Spleen (tissue), 11 donors: ENCODE data around the gene CRELD2. TPM values are rescaled to one million over a fixed set of nuclear protein-coding genes. Genes with fewer than 3 reads are reported as not detected.
A peak's percentile ranks its signal among the peaks of the same experiment; 100 is the strongest.

ENCODE experiments used
- DNase-seq: peaks from one replicate; pipeline ENCODE4 v3.0.0-alpha.2; 2020
- H3K27ac ChIP-seq, 8 donors: fragments of 200-600 bp; sonication (generic) in 7 of 8; 1 replicate in 4 of 8; 2 replicates in 4 of 8; pipeline versions ENCODE4 v1.5.0 to v1.8.0; 2016 to 2021; ENCODE audit warnings: inconsistent platforms in 4 of 8, mild to moderate bottlenecking in 4 of 8, moderate library complexity in 1 of 8
- H3K27me3 ChIP-seq, 7 donors: fragments of 200-600 bp; sonication (generic) in 6 of 7; replicated peaks in 1 of 7; 1 replicate in 4 of 7; 2 replicates in 3 of 7; pipeline versions ENCODE4 v1.5.0 to v1.8.0; 2016 to 2021; ENCODE audit warnings: inconsistent platforms in 3 of 7, mild to moderate bottlenecking in 1 of 7
- H3K36me3 ChIP-seq, 6 donors: fragments of 200-600 bp; sonication (generic) in 5 of 6; 1 replicate in 4 of 6; 2 replicates in 2 of 6; pipeline versions ENCODE4 v1.5.0 to v1.8.0; 2016 to 2021; ENCODE audit warnings: inconsistent platforms in 2 of 6
- H3K4me1 ChIP-seq, 6 donors: fragments of 200-600 bp; sonication (generic) in 5 of 6; 1 replicate in 3 of 6; 2 replicates in 3 of 6; pipeline versions ENCODE4 v1.5.0 to v1.8.0; 2016 to 2021; ENCODE audit warnings: inconsistent platforms in 3 of 6
- H3K4me3 ChIP-seq, 8 donors: fragments of 200-600 bp; sonication (generic) in 7 of 8; 1 replicate in 4 of 8; 2 replicates in 4 of 8; pipeline versions ENCODE4 v1.5.0 to v1.8.0; 2016 to 2021; ENCODE audit warnings: inconsistent platforms in 4 of 8, mild to moderate bottlenecking in 4 of 8, moderate library complexity in 2 of 8
- H3K9me3 ChIP-seq, 8 donors: fragments of 200-600 bp; sonication (generic) in 7 of 8; 1 replicate in 4 of 8; 2 replicates in 4 of 8; pipeline versions ENCODE4 v1.5.0 to v1.8.0; 2016 to 2021; ENCODE audit warnings: inconsistent platforms in 4 of 8
- POLR2A ChIP-seq, 3 donors: fragments of 450-650 bp; IDR thresholded peaks; one replicate each; pipeline ENCODE4 v1.5.1; 2017; ENCODE audit warnings: antibody characterized with exemption in 3 of 3, mild to moderate bottlenecking in 1 of 3
- POLR2AphosphoS5 ChIP-seq, 3 donors: sonication (generic); formaldehyde crosslinking; IDR thresholded peaks; one replicate each; pipeline ENCODE4 v1.5.1; 2017; ENCODE audit warnings: antibody characterized with exemption in 3 of 3
- WGBS, 5 donors: extraction: QIAGEN DNeasy Blood & Tissue Kit in 3 of 5; methylation state at CpG; one replicate each; pipeline versions ENCODE4 v1.1.5 to v1.1.7; 2013 to 2018; 5-methylcytosine and 5-hydroxymethylcytosine counted together
- intact Hi-C: fragments of 100-400 bp; cut with DNase I; formaldehyde crosslinking; loops from one replicate; pipeline ENCODE4 v1.15.0; 2023; ENCODE audit warnings: low total_unique reads
- polyA plus RNA-seq, 3 donors: library from polyadenylated mRNA; stranded (reverse); fragments of 200-250 nt; gene quantifications; one replicate each; pipeline ENCODE4 v1.2.1, GENCODE V29; 2013
- total RNA-seq, 7 donors: library from RNA; depleted of rRNA in 3 of 7; stranded (reverse); fragments of >200 nt in 3 of 7; fragmentation: NEBNext Ultra II Directional in 4 of 7; extraction: Animal tissue kit (Norgen Biotek cat#: 25700) in 4 of 7; gene quantifications; one replicate each; pipeline versions ENCODE4 v1.1.0 to v1.2.1, GENCODE V29; 2016 to 2021
- TF ChIP-seq, protein P1 (sequence below), 11 experiments: fragments of 200-600 bp in 7 of 11; fragments of 450-650 bp in 4 of 11; sonication (generic) in 4 of 11; IDR thresholded peaks in 8 of 11; conservative IDR thresholded peaks in 3 of 11; 1 replicate in 7 of 11; 2 replicates in 4 of 11; pipeline versions ENCODE4 v1.4.0 to v1.8.0; 2016 to 2021; ENCODE audit warnings: antibody characterized with exemption in 11 of 11, inconsistent platforms in 4 of 11, mild to moderate bottlenecking in 1 of 11
- donor health status: healthy with polysubstance abuse.
- donor health status: DM: no; HTN: no; CAD: no; lungs with moderate emphysema.
- donor health status: DM: no; HTN: no; CAD: no.
- donor health status: Bipolar disorder and iron deficiency.
- donor health status: healthy.
- donor health status: DM: no; HTN: no; CAD: no.
- donor health status: DM: yes; HTN: yes; CAD: no.

CRELD2 gene
- total and polyA plus RNA-seq, 10 donors = 16.2 to 46.3 (median 34.9) TPM

DNA sequence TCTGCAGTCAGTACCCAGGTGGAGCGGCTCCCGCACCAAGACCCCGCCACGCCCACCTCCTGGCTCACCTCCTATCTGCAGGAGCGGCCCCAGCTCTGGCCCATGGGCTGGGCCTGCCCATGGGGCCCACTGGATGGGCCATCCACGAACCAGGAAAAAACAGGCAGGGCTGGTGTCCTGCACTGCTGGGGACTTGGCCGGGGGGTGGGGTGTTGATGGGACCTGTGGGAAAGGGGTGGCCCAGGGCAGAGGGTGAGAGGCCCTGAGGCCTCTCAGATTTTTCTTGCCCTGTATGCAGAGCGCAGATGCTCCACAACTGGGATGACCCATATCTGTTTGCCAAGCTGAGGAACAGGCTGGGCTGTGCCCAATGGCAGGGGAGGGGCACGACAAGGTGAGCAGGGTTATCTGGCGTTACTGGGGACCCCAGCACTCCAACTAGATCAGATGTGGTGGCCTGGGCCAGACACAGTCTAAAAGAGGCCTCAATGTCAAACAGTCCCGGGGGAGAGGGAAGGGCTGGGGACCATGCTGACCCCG lies 39.5 kb downstream of the CRELD2 start:
- DNase-seq = peak; percentile 77
- H3K4me3 ChIP-seq = no peak overlapping the region
- WGBS, 5 donors = 89 to 93% (median 91%) methylated on average over 7 to 12 of the region's 12 CpGs
- peaks cover 1 to 16% (median 12%) of the 10 kb centered on the region in 6 donors for H3K36me3 ChIP-seq
- peaks cover 11 to 71% (median 51%) of the 10 kb centered on the region in 6 donors for H3K4me1 ChIP-seq
- H3K27me3 ChIP-seq = no peaks in the 10 kb centered on the region
- TF ChIP-seq POLR2A (IDR thresholded peaks at IDR 0.05) (no peak), POLR2AphosphoS5 (IDR thresholded peaks at IDR 0.05) (no peak)
- TF ChIP-seq, protein P1, sequence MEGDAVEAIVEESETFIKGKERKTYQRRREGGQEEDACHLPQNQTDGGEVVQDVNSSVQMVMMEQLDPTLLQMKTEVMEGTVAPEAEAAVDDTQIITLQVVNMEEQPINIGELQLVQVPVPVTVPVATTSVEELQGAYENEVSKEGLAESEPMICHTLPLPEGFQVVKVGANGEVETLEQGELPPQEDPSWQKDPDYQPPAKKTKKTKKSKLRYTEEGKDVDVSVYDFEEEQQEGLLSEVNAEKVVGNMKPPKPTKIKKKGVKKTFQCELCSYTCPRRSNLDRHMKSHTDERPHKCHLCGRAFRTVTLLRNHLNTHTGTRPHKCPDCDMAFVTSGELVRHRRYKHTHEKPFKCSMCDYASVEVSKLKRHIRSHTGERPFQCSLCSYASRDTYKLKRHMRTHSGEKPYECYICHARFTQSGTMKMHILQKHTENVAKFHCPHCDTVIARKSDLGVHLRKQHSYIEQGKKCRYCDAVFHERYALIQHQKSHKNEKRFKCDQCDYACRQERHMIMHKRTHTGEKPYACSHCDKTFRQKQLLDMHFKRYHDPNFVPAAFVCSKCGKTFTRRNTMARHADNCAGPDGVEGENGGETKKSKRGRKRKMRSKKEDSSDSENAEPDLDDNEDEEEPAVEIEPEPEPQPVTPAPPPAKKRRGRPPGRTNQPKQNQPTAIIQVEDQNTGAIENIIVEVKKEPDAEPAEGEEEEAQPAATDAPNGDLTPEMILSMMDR (IDR thresholded peaks at IDR 0.05 in 8 of 11, conservative IDR thresholded peaks at IDR 0.05 in 3 of 11) = no peak
- no peaks in the 10 kb centered on the region for H3K9me3 ChIP-seq
- peak overlapping the region in 1 of 8 donors; percentile 99 for H3K27ac ChIP-seq
- intact Hi-C loops = no loop called here

DNA sequence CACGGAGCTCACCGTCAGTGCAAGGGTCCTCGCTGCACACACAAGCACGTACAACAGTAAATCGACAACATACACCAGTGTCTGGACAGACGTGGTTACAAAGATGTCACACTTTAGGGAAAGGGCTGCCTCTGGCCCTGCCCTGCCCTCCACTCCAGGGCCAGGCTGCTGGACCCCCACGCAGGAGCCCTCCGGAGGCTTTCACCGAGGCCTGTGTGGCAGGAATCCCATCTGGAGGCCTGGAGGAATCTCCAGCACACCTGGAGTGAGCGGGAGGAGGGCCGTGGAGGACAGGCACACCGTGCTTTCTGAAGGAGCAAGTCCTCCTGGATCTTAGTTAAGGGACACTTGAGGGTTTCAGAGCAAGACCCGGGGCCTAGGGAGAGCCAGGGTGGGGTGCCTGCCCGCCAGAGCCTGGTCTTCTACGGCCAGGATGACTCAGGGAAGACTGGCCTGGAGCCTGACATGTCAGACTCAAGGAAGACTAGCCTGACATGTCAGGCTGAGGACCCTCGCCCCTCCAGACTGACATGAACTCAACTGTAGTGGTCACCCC lies 40.0 kb downstream of the CRELD2 start:
- H3K27ac ChIP-seq = peak overlapping the region in 2 of 8 donors; percentile 98 to 99
- 91 to 96% (median 93%) methylated on average over 13 to 16 of the region's 16 CpGs for WGBS, 5 donors

DNA sequence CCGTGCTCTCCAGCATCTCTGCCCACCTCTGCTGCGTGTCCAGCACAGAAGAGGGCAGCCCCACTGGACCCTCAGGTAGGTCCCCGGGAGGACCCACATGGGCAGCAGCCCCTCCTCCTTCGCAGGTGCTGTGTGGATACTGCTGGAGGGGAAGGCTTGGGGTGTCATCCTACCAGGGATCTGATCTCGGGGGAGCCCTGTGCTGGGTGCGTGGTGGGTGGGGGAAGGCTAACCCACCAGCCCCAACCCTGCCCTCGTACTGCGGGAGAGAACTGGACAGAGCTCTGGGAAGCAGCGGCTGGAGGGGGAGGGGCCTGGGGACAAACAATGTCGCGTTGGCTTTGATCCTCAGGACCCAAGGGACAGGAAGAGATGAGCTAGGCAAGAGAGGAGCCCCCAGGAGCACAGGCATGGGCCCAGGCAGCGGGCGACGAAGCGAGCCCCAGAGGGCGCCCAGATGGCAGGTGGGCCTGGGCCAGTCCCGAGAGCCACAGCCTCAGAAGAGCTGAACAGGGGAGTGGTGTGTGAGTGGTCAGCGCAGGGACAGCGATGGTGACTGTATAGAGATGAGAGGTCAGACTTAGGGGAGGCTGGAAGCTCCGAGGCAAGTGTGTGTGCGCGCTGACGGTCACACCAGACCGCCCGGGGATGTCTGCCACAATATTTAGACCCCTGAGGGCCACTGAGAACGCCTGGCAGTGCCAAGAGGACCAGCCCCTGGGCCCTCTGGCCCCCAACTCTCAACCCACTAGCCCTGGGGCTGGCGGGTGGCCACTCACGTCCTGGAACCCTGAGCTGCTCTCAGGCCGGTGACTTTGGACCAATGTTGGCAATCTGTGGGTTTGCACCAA lies 40.7 kb downstream of the CRELD2 start:
- H3K9me3 ChIP-seq = no peaks in the 10 kb centered on the region
- H3K4me3 ChIP-seq = peak overlapping the region; percentile 12 to 99 (median 90)
- peak overlapping the region; percentile 73 to 99 (median 97) for H3K27ac ChIP-seq
- H3K27me3 ChIP-seq = no peaks in the 10 kb centered on the region
- no peak for TF ChIP-seq POLR2A (IDR thresholded peaks at IDR 0.05)
- no peak for TF ChIP-seq POLR2AphosphoS5 (IDR thresholded peaks at IDR 0.05)
- TF ChIP-seq, protein P1 (IDR thresholded peaks at IDR 0.05 in 8 of 11, conservative IDR thresholded peaks at IDR 0.05 in 3 of 11) = no peak
- H3K36me3 ChIP-seq = peaks cover 2 to 29% (median 25%) of the 10 kb centered on the region in 6 donors
- peaks cover 21 to 71% (median 51%) of the 10 kb centered on the region in 6 donors for H3K4me1 ChIP-seq
- intact Hi-C loops = no loop called here
- DNase-seq = peak; percentile 82
- WGBS, 5 donors = 72 to 82% (median 75%) methylated on average over 28 to 29 of the region's 29 CpGs

More for the DNA sequence above, 40.0 kb downstream of the CRELD2 start:
- H3K4me1 ChIP-seq = peaks cover 16 to 71% (median 51%) of the 10 kb centered on the region in 6 donors
- H3K27me3 ChIP-seq = no peaks in the 10 kb centered on the region
- TF ChIP-seq, protein P1 (IDR thresholded peaks at IDR 0.05 in 8 of 11, conservative IDR thresholded peaks at IDR 0.05 in 3 of 11) = no peak
- TF ChIP-seq POLR2A (IDR thresholded peaks at IDR 0.05) = no peak
- no peak for TF ChIP-seq POLR2AphosphoS5 (IDR thresholded peaks at IDR 0.05)
- intact Hi-C loops = no loop called here
- DNase-seq = peak; percentile 76
- peaks cover 2 to 22% (median 18%) of the 10 kb centered on the region in 6 donors for H3K36me3 ChIP-seq
- no peaks in the 10 kb centered on the region for H3K9me3 ChIP-seq
- no peak overlapping the region for H3K4me3 ChIP-seq
